OCI-LY7 (cell line): Measurements from ENCODE around the gene PRF1.

Source experiments
- CTCF ChIP-seq: fragments of 200-600 bp; sonication (generic); conservative IDR thresholded peaks from 2 replicates; pipeline ENCODE4 v1.5.1; 2014; ENCODE audit warnings: mild to moderate bottlenecking, antibody characterized with exemption, low read length, moderate library complexity, mixed read lengths
- EZH2phosphoT487 ChIP-seq: fragments of 200-600 bp; sonication (generic); IDR thresholded peaks from 2 replicates; pipeline ENCODE4 v1.6.1; 2018; ENCODE audit warnings: low read depth, borderline replicate concordance, mild to moderate bottlenecking, mixed run types, antibody characterized with exemption, low read length, moderate library complexity, mixed read lengths

GRCh38 chr10:70620020-70620289 is 17.4 kb upstream of the PRF1 start:
- TF ChIP-seq CTCF (no peak), EZH2phosphoT487 (no peak)
